GM18507 (cell line): ENCODE results near the gene FAU.
"Not testable (repeated sequence)": the region's sequence is repeated elsewhere in the genome, so short reads cannot be mapped to it uniquely, and the experiment has no call there.

Experiments used
- DNase-seq: peaks from one replicate; pipeline ENCODE4 v3.0.0; 2011; ENCODE audit warnings: low read depth; ENCODE audit not compliant: insufficient read length; ENCODE audit errors: extremely low spot score
- FAIRE-seq: peaks from 2 replicates; lab custom pipeline; 2011; peaks lifted over from hg19 to GRCh38; lab: Jason Lieb, UNC

The FAU gene

GRCh38 chr11:65121865-65122696 is at the start of gene FAU, which contains the start of gene MRPL49:
TSS of gene FAU (minus strand) at chr11:65122134. CDS start at chr11:65121813, 321 bp downstream.
TSS of gene MRPL49 (plus strand) at chr11:65122321. CDS start at chr11:65122347, 26 bp downstream.
- peak; percentile 90 for DNase-seq
- FAIRE-seq, result peak; percentile 98

- FAIRE-seq (no peak), DNase-seq (no peak)
These were observed 48.2 kb upstream of the FAU start, which contains the start of gene SPDYC for GRCh38 chr11:65170058-65170534. TSS of gene SPDYC (plus strand) at chr11:65170233. CDS start at chr11:65171358, 1,125 bp downstream.

- FAIRE-seq (no peak), DNase-seq (no peak)
These were observed 47.3 kb upstream of the FAU start for GRCh38 chr11:65169164-65169641.

GRCh38 chr11:65167656-65168055 is 45.7 kb upstream of the FAU start:
- no peak for DNase-seq
- no peak for FAIRE-seq

GRCh38 chr11:65166893-65167292 is 45.0 kb upstream of the FAU start:
- FAIRE-seq (no peak), DNase-seq (no peak)

DNA sequence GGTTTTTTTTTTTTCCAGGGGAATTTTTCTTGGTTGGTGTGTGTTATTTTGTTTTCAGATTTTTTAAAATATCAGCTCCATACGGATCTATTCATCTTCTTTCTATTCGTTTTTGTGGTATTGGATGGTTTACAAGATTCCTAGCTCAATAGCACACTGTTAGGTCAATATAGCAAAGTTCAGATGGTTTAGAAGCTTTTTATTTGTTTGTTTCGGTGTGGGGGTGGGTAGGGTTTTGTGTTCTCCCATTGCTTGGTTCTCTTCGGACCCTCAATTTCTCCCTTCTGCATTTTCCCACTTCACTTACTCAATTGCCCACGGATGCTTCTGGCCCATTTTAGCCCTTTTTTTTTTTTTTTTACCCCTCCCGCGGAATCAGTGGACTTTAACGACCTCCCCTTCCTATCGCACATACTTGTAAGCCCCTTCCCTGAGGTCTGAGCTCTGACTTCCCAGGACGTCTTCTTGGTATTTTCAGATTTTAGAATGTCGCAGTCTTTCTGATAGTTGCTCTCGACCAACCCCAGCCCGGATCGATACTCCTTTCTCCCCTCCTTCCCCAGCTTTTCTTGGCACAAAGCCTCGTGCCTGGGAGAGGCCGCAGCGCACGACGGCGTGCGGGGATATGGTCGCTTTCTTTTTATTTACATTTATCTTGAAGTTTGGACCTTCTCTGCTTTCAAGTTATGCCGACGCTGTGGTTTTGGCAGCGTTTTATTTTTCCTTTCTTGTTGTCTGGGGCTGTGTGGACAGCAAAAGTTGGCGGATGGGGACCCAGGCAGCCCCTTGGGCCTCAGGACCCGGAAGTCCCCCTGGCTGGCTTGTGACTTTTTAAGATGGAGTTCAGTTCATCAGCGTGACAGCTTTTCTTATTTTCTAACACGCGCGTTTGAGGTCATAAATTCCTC is 43.7 kb upstream of the FAU start:
- DNase-seq (no peak), FAIRE-seq (no peak)

DNA sequence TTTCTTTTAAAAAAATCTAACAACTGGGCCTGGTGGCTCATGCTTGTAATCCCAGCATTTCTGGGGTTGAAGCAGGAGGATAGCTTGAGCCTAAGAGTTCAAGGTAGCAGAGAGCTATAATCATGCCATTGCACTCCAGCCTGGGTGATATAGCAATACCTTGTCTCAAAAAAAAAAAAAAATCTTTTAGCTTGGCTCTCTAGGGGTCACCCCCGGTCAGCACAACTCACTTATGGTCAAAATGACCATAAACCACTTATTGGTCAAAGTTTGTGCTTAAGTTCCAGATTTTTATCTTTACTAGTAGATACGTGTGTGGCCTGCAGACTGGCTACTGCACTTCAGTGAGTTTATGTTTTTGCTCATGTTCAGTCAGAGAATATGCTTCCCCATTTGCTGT is 41.8 kb upstream of the FAU start:
- DNase-seq, result no peak
- no peak for FAIRE-seq

DNA sequence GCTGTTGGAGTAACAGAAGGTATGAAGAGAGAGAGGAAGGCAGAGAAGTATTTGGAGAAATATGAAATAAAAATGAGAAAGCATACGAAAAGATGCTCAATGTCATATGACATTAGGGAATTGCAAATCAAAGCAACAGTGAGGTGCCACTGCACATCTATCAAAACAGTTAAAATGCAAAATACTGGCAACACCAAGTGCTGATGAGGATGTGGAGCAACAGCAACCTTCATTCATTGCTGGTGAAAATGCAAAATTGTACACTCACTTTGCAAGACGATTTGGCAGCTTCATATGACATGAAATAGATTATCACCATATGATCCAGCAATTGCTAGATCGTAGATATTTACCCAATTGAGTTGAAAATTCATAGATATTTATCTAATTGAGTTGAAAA is 38.7 kb upstream of the FAU start:
- FAIRE-seq (no peak), DNase-seq (no peak)

- DNase-seq, result no peak
- FAIRE-seq, result peak; percentile 78
These were observed 37.1 kb upstream of the FAU start for GRCh38 chr11:65159012-65159411.

- FAIRE-seq, result no peak
These were observed 35.4 kb upstream of the FAU start for GRCh38 chr11:65157336-65157735.

GRCh38 chr11:65156926-65157325 is 35.0 kb upstream of the FAU start:
- no peak for FAIRE-seq
- DNase-seq, result no peak

More at GRCh38 chr11:65157336-65157735, 35.4 kb upstream of the FAU start:
- no peak for DNase-seq

DNA sequence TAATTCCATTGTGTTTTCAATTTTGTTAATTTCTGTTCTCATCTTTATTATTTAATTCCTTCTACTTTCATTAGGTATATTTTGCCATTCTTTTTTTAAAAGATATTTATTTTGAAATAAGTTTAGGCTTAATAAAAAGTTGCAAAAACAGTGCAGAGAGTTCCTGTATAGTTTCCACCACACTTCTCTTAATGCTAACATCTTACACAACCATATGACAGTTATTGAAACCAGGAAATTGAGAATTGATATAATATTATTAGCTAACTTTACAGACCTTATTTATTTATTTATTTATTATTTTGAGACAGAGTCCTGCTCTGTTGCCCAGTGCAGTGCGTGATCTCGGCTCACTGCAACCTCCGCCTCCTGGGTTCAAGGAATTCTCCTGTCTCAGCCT is 34.3 kb upstream of the FAU start:
- DNase-seq (no peak), FAIRE-seq (no peak)

GRCh38 chr11:65152122-65152521 is 30.2 kb upstream of the FAU start:
- FAIRE-seq (no peak), DNase-seq (no peak)

GRCh38 chr11:65151331-65151899 is 29.5 kb upstream of the FAU start:
- FAIRE-seq, result no peak
- no peak for DNase-seq

DNA sequence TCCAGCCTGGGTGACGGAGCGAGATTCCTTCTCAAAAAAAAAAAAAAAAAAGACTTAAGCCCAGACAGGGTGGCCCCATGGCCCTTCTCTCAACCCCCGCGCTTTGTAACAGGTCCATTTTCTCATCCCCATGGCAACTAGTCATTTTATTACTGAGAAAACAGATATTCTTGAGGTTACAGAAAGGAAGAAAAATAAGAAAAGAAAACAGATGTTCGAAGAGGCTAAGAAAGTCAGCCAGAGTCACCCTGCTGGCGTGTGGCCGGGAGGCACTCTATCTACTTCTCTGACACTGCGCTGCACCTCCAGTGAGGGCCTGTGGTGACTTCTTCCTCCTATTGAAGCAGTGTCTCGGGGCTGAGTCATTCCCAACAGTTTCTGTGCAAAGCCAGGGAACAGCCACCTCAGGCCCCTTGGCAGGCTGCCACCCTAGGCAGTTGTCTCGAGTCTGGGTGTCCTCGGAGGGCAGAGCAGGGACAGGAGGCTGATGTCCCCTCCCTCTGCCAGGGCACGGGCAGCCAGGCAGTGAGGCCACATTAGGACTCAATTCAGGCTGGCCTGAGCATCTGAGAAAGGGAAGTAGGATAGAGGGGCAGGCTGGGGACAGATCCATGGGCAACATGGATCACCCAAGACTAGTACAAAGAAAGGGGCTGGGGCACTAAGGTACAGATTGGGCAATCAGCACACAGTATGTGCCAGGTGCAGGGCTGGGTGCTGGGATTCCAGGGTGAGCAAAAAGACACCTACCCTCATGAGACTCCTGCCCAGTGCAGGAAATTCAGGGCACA is 28.8 kb upstream of the FAU start:
- no peak for FAIRE-seq

DNA sequence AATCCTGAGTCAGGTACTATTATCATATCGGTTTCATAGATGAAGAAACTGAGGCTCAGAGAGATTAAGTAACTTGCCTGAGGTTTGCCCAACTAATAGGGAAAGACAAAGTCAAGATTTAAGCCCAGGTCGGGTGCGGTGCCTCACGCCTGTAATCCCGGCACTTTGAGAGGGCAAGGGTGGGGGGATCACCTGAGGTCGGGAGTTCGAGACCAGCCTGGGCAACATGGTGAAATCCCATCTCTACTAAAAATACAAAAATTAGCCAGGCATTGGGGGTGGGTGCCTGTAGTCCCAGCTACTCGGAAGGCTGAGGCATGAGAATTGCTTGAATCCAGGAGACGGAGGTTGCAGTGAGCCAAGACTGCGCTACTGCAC is 28.2 kb upstream of the FAU start:
- FAIRE-seq, result not testable (repeated sequence)

More for the DNA sequence above, 28.8 kb upstream of the FAU start:
- no peak for DNase-seq

GRCh38 chr11:65148657-65149056 is 26.7 kb upstream of the FAU start:
- no peak for DNase-seq
- no peak for FAIRE-seq

More for the DNA sequence above, 28.2 kb upstream of the FAU start:
- DNase-seq, result not testable (repeated sequence)

DNA sequence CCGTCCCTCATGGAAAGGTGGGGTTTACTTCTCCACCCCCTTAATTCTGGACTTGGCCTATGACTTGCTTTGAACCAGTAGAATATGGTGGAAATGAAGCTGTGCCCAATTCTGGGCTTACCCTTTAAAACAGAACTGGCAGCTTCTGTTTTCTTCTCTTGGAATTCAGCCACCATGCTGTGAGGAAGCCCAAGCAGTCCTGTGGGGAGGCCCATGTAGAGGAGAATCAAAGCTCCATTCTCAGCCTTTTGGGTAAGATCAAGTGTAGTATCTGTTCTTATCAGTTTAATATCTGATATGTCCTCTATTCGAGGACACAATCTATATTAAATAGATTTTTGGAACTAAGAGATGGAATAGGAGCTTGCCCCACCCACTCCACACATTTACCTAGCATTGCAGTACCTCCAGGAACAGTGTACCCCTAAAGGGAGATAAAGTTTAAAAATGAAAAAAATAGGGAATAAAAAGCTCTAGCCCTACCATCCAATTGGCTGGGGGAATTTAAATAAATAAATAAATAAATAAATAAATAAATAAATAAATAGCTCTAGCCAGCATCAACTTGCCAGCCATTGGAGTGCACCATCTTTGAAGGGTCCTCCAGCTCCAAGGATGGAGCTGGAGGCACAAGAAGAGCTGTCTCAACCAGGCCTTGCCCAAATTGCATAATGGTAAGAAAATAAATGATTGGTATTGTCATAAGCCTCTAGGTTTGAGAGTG is 25.6 kb upstream of the FAU start:
- DNase-seq (no peak), FAIRE-seq (no peak)
